DMS79 treated with DMSO at 0.1 percent for 48 hours (cell line): ENCODE results near the gene KCTD19.
A peak's percentile ranks its signal among the peaks of the same experiment; 100 is the strongest.

ENCODE experiments used
- DNase-seq: peaks from one replicate; lab custom pipeline; 2025; lab: John Stamatoyannopoulos, UW

The KCTD19 gene

DNA sequence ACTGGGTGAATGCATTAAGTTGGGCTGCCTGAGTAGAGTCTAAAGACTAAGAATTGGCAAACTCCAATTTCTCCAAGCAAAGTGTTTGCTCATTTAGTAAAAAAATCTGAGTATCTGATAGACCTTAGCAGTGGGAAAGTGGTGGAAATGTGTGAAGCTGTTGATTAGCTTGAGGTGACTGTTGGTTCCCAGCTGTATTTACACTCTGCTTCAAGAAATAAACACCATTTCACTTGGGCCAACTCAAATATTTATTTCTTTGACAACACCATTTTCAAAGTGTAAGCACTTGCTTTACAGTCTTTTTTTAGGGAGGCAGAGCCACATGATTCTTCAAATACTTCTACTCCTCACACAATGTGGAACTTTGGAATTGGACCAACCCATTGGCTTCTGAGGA is 8.7 kb downstream of the KCTD19 start:
- no peak for DNase-seq

DNA sequence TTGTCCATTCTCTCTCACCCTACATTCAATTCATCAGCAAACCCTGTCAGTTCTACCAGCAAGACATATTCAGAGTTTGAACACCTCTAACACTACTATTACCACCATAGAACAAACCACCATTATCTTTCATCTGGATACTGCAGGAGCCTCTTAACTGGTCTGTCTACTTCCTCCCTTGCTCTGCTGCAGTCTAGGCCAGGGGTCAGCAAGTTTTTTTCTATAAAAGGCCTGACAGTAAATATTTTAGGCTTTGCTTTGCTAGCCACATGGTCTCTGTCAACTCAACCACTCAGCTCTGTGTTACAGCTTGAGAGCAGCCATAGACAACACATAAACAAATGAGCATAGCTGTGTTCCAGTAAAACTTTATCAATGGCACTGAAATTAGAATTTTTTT is 13.8 kb downstream of the KCTD19 start:
- DNase-seq, result no peak

DNA sequence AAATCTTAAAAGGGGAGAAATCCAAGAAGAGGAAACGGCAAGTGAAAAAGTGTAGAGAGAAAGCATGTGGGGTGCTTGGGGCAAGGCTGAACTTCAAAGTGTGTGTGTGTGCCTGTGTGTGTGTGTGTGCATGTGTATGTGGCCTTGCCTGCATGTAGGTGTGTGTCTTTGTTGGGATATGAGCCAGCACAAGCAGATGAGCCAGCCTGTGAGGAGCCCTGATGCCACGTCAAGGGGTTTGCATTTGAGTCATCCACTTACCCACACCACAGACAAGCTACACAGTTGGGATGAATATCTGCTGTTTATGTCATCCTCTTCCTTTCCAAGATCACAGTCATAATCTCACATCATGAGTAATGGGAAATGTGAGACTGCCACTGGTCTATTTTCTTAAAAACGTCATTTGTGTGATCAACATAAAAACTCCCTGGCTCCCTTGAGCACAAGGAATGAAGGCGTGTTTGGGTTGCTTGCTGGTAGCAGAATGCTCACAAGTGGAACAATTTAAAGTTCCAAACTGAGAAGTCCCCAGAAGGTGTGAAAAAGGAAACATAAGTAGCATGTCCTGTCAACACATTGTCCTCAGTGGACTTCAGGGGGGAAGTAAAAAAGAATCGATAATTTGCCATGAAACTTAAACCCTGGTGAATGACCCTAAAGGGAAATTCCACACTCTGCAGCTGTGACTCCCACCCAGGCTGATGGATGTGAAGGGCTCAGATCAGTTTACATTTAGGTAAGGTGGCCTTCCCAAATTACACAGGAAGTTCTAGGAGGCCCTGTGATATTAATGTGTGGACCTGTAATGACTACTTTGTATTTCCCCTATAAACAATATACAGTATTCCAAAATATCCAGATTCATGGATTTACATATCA is 14.7 kb downstream of the KCTD19 start:
- no peak for DNase-seq

DNA sequence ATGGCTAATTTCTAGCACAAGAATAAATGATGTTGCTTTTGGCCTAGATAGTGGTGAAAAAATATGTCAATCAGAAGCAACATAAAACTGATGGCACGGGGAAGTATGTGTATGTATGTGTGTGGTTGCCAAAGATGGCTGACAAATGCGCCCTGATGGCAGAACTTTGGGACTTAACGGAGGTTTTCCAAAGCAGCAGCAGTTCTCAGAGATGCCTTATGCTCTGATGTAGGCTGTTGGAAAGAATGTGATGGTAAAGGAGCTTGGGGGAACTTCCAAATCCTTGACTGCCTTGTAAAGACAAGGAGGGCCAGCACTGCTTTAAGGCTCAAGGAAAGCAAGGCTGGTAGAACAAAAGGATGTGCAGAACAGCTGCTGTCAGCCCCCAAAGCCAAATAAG is 16.0 kb downstream of the KCTD19 start:
- DNase-seq, result no peak

DNA sequence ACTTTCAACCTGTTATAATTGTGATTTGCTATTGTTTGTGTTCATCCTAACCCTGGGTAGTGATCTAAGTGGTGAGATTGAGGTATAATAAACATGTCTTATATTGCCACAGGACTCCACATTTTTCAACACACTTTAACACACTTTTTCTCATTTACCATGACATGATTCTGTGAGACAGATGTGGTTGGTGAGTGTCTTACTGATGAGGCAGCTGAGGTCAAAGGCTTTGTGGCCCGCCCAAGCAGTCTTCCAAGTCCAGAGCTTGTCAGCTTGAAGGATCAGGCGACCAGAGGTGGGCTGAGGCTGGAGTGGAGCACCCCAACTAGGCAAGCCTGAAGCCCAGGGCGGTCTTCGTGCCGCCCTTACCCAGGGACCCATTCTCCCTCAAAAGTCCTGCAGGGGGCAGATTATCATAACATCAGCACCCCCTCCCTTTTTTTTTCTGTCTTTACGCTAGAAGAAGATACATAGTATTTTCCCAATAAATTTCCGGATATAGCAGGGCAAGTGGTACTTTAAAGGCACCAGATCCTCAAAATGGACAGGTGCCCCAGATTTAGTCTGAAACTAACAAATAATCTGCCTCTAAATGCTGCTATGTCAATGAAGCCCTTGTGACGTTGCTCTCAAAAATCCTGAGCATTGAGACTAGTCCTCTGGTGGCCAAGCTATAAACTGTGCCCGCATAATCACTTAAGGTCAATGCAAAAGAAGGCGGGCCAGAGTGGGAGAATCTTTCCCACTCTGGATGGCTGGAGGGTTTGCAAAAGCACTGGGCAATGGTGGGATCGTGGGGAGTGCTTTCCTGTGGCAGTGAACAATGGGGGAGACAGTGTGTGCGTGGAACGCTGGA is 21.1 kb downstream of the KCTD19 start:
- no peak for DNase-seq

- DNase-seq, result no peak
These were observed 22.5 kb downstream of the KCTD19 start for GRCh38 chr16:67304020-67304419.

GRCh38 chr16:67302970-67303369 is 23.6 kb downstream of the KCTD19 start:
- no peak for DNase-seq

DNA sequence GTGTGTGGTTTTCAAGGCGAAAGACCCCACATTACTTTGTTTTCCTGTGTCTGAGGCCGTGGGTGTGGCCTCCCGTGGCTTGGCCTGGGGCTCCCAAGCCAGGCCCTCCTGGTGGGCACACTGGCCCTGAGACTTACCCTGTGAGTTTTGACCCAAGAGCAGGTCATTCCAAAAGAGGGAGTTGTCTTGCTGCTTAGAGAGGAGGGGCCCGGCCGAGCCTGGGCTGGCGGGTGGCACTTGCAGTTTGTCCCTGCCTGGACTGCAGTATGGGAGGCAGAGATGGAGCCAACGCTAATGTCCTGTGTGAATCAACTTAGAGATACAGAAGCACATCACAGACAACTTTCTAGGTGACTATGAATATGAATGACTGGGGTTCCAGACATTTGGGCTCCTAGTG is 24.5 kb downstream of the KCTD19 start:
- no peak for DNase-seq

DNA sequence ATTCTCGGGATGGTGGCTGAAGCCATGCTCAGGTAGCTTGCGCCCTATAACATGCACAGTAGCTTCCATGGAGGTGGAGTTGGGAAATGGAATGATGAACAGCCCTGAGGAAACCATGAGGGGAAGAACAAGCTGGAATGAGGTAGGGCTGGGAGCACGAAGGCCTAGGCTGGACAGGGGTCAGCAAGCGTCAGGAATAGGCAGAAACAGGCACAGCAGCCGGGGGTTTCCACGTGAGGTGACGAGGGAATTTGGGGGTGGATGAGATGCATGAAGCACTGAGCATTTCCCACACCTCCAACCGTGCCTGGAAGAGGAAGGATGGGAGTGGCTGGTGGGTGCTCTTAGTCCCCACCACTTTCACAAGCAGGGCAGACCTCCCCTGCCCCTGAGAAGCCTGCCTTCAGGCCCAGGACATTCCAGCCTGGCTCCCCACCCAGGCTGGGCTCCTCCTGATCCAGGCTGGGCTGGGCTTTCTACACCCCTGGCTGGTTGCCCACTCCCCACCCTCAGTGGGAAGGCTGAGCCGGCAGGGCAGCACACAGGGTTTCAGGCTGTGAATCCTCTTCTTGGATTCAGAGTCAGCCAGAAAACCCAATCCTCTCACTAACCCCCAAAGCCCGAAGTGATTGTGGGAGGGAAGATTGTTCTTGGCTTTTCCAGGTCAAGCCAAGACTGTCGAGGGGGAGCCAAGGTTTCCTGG is 25.3 kb downstream of the KCTD19 start:
- DNase-seq, result no peak

- no peak for DNase-seq
These were observed 27.3 kb downstream of the KCTD19 start for GRCh38 chr16:67299269-67299668.

GRCh38 chr16:67298277-67298676 is 28.3 kb downstream of the KCTD19 start:
- DNase-seq, result no peak

- DNase-seq, result peak; percentile 1
These were observed 30.1 kb downstream of the KCTD19 start for GRCh38 chr16:67296420-67296819.

GRCh38 chr16:67294938-67295361 is 31.6 kb downstream of the KCTD19 start:
- DNase-seq, result no peak

GRCh38 chr16:67294171-67294757 is 32.3 kb downstream of the KCTD19 start:
- DNase-seq, result no peak

DNA sequence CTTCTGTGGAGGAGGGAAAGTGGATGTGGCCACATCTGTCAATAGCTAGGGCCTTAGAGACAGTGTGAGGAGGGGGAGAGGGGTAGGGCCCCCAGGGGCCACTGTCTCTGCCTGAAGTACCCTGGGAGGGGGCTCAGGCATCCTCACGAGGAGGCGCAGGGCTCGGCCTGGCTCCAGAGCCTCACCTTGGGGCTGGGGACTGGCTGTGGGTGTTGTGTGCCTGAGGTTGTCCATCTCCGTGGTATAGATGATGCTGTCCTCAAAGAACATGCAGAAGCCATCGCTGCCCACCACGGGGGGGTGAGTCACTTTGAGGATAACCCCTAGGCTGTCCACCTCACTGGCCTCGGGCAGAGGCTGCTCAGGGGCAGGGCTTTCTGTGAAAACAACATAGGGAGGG is 35.1 kb downstream of the KCTD19 start:
- DNase-seq, result no peak

DNA sequence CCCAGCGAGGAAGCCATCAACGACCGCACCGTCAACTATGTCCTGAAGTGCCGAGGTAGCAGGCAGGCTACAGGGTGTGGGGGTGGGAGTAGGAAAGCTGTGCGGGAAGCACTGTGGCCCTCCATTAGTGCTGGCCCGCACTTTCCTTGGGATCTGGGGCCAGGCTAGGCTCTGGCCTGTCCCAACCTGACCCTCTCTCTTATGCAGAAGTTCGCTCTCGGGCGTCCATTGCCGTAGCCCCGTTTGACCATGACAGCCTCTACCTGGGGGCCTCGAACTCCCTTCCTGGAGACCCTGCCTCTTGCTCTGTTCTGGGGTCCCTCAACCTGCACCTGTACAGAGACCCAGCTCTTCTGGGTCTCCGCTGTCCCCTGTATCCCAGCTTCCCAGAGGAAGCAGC is 38.6 kb downstream of the KCTD19 start:
- DNase-seq, result no peak

- no peak for DNase-seq
These were observed 39.9 kb downstream of the KCTD19 start for GRCh38 chr16:67286441-67287235.

DNA sequence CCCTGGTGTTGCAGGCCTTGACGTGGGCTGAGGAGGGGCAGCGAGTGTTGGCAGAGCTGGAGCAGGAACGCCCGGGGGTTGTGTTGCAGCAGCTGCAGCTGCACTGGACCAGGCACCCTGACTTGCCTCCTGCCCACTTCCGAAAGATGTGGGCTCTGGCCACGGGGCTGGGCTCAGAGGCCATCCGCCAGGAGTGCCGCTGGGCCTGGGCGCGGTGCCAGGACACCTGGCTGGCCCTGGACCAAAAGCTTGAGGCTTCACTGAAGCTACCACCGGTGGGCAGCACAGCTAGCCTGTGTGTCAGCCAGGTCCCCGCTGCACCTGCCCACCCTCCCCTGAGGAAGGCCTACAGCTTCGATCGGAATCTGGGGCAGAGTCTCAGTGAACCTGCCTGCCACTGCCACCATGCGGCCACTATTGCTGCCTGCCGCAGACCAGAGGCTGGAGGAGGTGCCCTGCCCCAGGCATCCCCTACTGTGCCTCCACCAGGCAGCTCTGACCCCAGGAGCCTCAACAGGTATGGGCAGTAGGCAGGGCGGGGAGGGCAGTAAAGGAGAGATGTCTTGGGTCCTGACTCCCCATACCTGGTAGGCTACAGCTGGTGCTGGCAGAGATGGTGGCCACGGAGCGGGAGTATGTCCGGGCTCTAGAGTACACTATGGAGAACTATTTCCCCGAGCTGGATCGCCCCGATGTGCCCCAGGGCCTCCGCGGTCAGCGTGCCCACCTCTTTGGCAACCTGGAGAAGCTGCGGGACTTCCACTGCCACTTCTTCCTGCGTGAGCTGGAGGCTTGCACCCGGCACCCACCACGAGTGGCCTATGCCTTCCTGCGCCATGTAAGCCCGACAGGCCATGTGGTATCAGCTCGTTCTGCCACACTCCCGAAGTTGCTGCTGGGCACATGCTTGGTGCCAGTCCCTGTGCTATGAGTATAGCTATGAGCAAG is 41.6 kb downstream of the KCTD19 start:
- peak; percentile 68 for DNase-seq

GRCh38 chr16:67283826-67284555 is 42.5 kb downstream of the KCTD19 start:
- DNase-seq, result peak; percentile 35
